WTC11 (cell line): Measurements from ENCODE around the gene GPNMB. TPM values are rescaled to one million over a fixed set of nuclear protein-coding genes. Genes with fewer than 3 reads are reported as not detected.
A peak's percentile ranks its signal among the peaks of the same experiment; 100 is the strongest.

Experiments
- ATAC-seq: fragments of 200-7000 bp; cut with Tn5 transposase; 2 replicates; pipeline ENCODE4 v1.10.0; 2021; ENCODE audit warnings: mild to moderate bottlenecking, moderate library complexity
- CTCF ChIA-PET: fragments of 300-600 bp; sonication (Branson Sonifier 250); formaldehyde crosslinking; loops from one replicate; lab custom pipeline; 2021; ENCODE audit warnings: antibody characterized with exemption; lab: Charles Lee
- POLR2A ChIA-PET: fragments of 350-600 bp; sonication (Branson Sonifier 250); formaldehyde crosslinking; loops from one replicate; lab custom pipeline; 2021; ENCODE audit warnings: antibody characterized with exemption; lab: Charles Lee
- DNase-seq: peaks from one replicate; pipeline ENCODE4 v3.0.0; 2021; ENCODE audit warnings: low spot score
- H3K27ac Mint-ChIP-seq: 2 replicates; pipeline ENCODE4 v1.8.0; 2021; ENCODE audit warnings: mixed read lengths
- H3K27me3 Mint-ChIP-seq: 2 replicates; pipeline ENCODE4 v1.8.0; 2021; ENCODE audit warnings: low read depth, mild to moderate bottlenecking, moderate library complexity, mixed read lengths
- H3K36me3 Mint-ChIP-seq: 2 replicates; pipeline ENCODE4 v1.8.0; 2021; ENCODE audit warnings: mixed read lengths
- H3K4me1 Mint-ChIP-seq: 2 replicates; pipeline ENCODE4 v1.8.0; 2022; ENCODE audit warnings: mixed read lengths
- H3K4me3 Mint-ChIP-seq: 2 replicates; pipeline ENCODE4 v1.8.0; 2021; ENCODE audit warnings: mild to moderate bottlenecking, moderate library complexity, mixed read lengths
- H3K9me3 Mint-ChIP-seq: 2 replicates; pipeline ENCODE4 v1.8.0; 2021; ENCODE audit warnings: mixed read lengths
- CDX4 ChIP-seq: fragments of 250-450 bp; sonication (Bioruptor Pico); IDR thresholded peaks from 2 replicates; pipeline ENCODE4 v1.9.0; 2021; ENCODE audit warnings: moderate library complexity, mild to moderate bottlenecking, inconsistent platforms, borderline replicate concordance
- ETV6 ChIP-seq: sonication (generic); formaldehyde crosslinking; IDR thresholded peaks from 2 replicates; pipeline ENCODE4 v1.8.1; 2022; ENCODE audit warnings: mild to moderate bottlenecking, missing genetic modification reagents
- GRHL2 ChIP-seq: fragments of 250-450 bp; sonication (Bioruptor Pico); IDR thresholded peaks from 2 replicates; pipeline ENCODE4 v1.8.0; 2022; ENCODE audit warnings: mild to moderate bottlenecking, moderate library complexity; ENCODE audit not compliant: insufficient replicate concordance, severe bottlenecking
- HMGA2 ChIP-seq: fragments of 250-450 bp; sonication (Bioruptor Pico); IDR thresholded peaks from 2 replicates; pipeline ENCODE4 v1.4.0; 2021; ENCODE audit warnings: mild to moderate bottlenecking, moderate library complexity
- JAZF1 ChIP-seq: fragments of 250-450 bp; sonication (Bioruptor Pico); IDR thresholded peaks from 2 replicates; pipeline ENCODE4 v1.9.0; 2021; ENCODE audit warnings: moderate library complexity, mild to moderate bottlenecking, inconsistent platforms
- JUN ChIP-seq: sonication (generic); formaldehyde crosslinking; IDR thresholded peaks from 2 replicates; pipeline ENCODE4 v1.8.0; 2023; ENCODE audit warnings: mild to moderate bottlenecking, missing genetic modification reagents
- OVOL2 ChIP-seq: fragments of 250-450 bp; sonication (Bioruptor Pico); IDR thresholded peaks from 2 replicates; pipeline ENCODE4 v1.9.0; 2021; ENCODE audit warnings: mild to moderate bottlenecking, borderline replicate concordance
- PRRX2 ChIP-seq: fragments of 250-450 bp; sonication (Bioruptor Pico); IDR thresholded peaks from 2 replicates; pipeline ENCODE4 v1.8.0; 2021; ENCODE audit warnings: mild to moderate bottlenecking
- ZBTB21 ChIP-seq: sonication (generic); formaldehyde crosslinking; IDR thresholded peaks from 2 replicates; pipeline ENCODE4 v1.8.1; 2023; ENCODE audit warnings: mild to moderate bottlenecking, missing genetic modification reagents, borderline replicate concordance
- ZNF121 ChIP-seq: sonication (generic); formaldehyde crosslinking; IDR thresholded peaks from 2 replicates; pipeline ENCODE4 v1.8.0; 2023; ENCODE audit warnings: missing genetic modification reagents
- ZNF671 ChIP-seq: fragments of 250-450 bp; sonication (Bioruptor Pico); IDR thresholded peaks from 2 replicates; pipeline ENCODE4 v1.8.0; 2021; ENCODE audit warnings: mild to moderate bottlenecking
- total RNA-seq: library from RNA; stranded (reverse); gene quantifications from 3 replicates; pipeline ENCODE4 v1.2.3, GENCODE V29; 2021
- TF ChIP-seq, protein P1 (sequence below): sonication (generic); formaldehyde crosslinking; IDR thresholded peaks from 2 replicates; pipeline ENCODE4 v1.8.1; 2022; ENCODE audit warnings: mild to moderate bottlenecking, missing genetic modification reagents, moderate library complexity, borderline replicate concordance
- TF ChIP-seq, protein P2 (sequence below): sonication (generic); formaldehyde crosslinking; IDR thresholded peaks from 2 replicates; pipeline ENCODE4 v1.8.0; 2023; ENCODE audit warnings: mild to moderate bottlenecking, missing genetic modification reagents
- TF ChIP-seq, protein P3 (sequence below): sonication (generic); formaldehyde crosslinking; IDR thresholded peaks from 2 replicates; pipeline ENCODE4 v1.8.0; 2022; ENCODE audit warnings: mild to moderate bottlenecking, missing genetic modification reagents
- TF ChIP-seq, protein P4 (sequence below): sonication (generic); formaldehyde crosslinking; IDR thresholded peaks from 2 replicates; pipeline ENCODE4 v1.8.0; 2022; ENCODE audit warnings: missing genetic modification reagents

The GPNMB gene
- total RNA-seq, 1 experiment from 2014 or later: 1.1 TPM

DNA sequence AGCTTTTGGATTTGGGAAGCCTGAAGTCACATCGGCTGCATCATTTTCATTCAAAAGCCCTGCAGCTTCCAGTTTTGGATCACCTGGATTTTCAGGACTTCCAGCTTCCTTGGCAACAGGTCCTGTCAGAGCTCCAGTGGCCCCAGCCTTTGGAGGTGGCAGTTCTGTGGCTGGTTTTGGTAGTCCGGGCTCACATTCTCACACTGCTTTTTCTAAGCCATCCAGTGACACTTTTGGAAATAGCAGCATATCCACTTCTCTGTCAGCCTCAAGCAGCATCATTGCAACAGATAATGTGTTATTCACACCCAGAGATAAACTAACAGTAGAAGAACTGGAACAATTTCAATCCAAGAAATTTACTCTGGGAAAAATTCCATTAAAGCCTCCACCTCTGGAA lies 46.2 kb upstream of the GPNMB start:
- CTCF ChIA-PET: interaction anchor here (0.6 to 1.0 kb wide), 2 partner anchors 43 to 528 kb away, joined by 3 to 4 read pairs; no protein-coding TSS in a partner anchor
- H3K9me3 Mint-ChIP-seq: no peaks in the 10 kb centered on the region
- peaks cover under 1% of the 10 kb centered on the region; the same call in 1 of the 2 replicates for H3K4me1 Mint-ChIP-seq
- TF ChIP-seq HMGA2 (CRISPR knock-in tag): no peak
- no peak for TF ChIP-seq JUN (CRISPR knock-in tag)
- TF ChIP-seq, protein P1, sequence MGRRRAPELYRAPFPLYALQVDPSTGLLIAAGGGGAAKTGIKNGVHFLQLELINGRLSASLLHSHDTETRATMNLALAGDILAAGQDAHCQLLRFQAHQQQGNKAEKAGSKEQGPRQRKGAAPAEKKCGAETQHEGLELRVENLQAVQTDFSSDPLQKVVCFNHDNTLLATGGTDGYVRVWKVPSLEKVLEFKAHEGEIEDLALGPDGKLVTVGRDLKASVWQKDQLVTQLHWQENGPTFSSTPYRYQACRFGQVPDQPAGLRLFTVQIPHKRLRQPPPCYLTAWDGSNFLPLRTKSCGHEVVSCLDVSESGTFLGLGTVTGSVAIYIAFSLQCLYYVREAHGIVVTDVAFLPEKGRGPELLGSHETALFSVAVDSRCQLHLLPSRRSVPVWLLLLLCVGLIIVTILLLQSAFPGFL: no peak
- no peak for TF ChIP-seq ZNF121 (CRISPR knock-in tag)
- no peak for TF ChIP-seq OVOL2 (CRISPR knock-in tag)
- no peak for ATAC-seq
- POLR2A ChIA-PET: no interaction called here
- no peaks in the 10 kb centered on the region for H3K27me3 Mint-ChIP-seq
- H3K36me3 Mint-ChIP-seq: peaks cover 47% of the 10 kb centered on the region
- DNase-seq: no peak
- no peak overlapping the region for H3K27ac Mint-ChIP-seq
- H3K4me3 Mint-ChIP-seq: no peak overlapping the region

DNA sequence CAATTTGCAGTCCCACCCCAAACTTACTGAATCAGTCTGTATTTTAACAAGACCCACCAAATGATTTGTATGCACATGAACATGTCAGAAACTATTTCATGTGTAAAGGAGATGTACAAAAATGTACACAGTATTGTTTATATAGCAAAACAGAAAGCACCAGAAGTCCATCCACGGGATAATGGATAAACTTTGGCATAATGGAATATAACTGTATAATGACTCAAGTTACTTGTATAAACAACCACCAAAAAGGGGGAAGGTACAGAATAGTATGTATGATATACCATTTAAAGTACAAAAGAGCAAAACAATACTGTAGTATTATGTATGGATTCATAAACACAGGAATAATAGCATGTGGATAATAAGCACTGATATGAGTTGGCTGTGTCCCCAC lies 42.3 kb upstream of the GPNMB start:
- DNase-seq (no peak), ATAC-seq (no peak)
- Mint-ChIP-seq H3K27me3 (no peaks in the 10 kb centered on the region), H3K4me1 (peaks cover 5% of the 10 kb centered on the region; the same call in 1 of the 2 replicates), H3K36me3 (peaks cover 26% of the 10 kb centered on the region), H3K9me3 (no peaks in the 10 kb centered on the region), H3K27ac (no peak overlapping the region), H3K4me3 (no peak overlapping the region)
- CTCF ChIA-PET: no interaction called here
- TF ChIP-seq, protein P2, sequence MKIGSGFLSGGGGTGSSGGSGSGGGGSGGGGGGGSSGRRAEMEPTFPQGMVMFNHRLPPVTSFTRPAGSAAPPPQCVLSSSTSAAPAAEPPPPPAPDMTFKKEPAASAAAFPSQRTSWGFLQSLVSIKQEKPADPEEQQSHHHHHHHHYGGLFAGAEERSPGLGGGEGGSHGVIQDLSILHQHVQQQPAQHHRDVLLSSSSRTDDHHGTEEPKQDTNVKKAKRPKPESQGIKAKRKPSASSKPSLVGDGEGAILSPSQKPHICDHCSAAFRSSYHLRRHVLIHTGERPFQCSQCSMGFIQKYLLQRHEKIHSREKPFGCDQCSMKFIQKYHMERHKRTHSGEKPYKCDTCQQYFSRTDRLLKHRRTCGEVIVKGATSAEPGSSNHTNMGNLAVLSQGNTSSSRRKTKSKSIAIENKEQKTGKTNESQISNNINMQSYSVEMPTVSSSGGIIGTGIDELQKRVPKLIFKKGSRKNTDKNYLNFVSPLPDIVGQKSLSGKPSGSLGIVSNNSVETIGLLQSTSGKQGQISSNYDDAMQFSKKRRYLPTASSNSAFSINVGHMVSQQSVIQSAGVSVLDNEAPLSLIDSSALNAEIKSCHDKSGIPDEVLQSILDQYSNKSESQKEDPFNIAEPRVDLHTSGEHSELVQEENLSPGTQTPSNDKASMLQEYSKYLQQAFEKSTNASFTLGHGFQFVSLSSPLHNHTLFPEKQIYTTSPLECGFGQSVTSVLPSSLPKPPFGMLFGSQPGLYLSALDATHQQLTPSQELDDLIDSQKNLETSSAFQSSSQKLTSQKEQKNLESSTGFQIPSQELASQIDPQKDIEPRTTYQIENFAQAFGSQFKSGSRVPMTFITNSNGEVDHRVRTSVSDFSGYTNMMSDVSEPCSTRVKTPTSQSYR (CRISPR knock-in tag): no peak
- TF ChIP-seq, protein P3, sequence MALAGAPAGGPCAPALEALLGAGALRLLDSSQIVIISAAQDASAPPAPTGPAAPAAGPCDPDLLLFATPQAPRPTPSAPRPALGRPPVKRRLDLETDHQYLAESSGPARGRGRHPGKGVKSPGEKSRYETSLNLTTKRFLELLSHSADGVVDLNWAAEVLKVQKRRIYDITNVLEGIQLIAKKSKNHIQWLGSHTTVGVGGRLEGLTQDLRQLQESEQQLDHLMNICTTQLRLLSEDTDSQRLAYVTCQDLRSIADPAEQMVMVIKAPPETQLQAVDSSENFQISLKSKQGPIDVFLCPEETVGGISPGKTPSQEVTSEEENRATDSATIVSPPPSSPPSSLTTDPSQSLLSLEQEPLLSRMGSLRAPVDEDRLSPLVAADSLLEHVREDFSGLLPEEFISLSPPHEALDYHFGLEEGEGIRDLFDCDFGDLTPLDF: no peak
- TF ChIP-seq, protein P4, sequence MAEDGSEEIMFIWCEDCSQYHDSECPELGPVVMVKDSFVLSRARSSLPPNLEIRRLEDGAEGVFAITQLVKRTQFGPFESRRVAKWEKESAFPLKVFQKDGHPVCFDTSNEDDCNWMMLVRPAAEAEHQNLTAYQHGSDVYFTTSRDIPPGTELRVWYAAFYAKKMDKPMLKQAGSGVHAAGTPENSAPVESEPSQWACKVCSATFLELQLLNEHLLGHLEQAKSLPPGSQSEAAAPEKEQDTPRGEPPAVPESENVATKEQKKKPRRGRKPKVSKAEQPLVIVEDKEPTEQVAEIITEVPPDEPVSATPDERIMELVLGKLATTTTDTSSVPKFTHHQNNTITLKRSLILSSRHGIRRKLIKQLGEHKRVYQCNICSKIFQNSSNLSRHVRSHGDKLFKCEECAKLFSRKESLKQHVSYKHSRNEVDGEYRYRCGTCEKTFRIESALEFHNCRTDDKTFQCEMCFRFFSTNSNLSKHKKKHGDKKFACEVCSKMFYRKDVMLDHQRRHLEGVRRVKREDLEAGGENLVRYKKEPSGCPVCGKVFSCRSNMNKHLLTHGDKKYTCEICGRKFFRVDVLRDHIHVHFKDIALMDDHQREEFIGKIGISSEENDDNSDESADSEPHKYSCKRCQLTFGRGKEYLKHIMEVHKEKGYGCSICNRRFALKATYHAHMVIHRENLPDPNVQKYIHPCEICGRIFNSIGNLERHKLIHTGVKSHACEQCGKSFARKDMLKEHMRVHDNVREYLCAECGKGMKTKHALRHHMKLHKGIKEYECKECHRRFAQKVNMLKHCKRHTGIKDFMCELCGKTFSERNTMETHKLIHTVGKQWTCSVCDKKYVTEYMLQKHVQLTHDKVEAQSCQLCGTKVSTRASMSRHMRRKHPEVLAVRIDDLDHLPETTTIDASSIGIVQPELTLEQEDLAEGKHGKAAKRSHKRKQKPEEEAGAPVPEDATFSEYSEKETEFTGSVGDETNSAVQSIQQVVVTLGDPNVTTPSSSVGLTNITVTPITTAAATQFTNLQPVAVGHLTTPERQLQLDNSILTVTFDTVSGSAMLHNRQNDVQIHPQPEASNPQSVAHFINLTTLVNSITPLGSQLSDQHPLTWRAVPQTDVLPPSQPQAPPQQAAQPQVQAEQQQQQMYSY: no peak
- TF ChIP-seq ETV6 (CRISPR knock-in tag): no peak
- no peak for TF ChIP-seq PRRX2 (CRISPR knock-in tag)
- no peak for TF ChIP-seq JAZF1 (CRISPR knock-in tag)
- POLR2A ChIA-PET: no interaction called here

DNA sequence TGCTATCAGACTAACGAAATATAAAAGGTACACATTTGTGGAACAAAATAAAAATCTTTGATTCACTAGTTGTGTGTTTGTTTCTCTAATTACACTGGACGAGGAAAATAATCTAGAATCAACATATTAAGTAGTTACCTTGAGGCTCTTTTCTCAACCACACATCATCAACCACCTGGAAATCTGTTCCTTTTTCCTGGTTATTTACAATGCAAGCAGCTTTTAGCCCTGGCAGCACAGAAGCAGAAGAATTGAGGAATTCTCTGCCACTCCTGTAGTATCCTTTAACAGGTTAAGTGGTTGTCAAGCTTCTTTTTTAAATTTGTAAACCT lies 41.0 kb upstream of the GPNMB start:
- DNase-seq (no peak), ATAC-seq (no peak)
- H3K4me3 Mint-ChIP-seq: peak overlapping the region; percentile 52
- POLR2A ChIA-PET: interaction anchor here (1.3 kb wide), 1 partner anchor 269 kb away, joined by 4 read pairs; no protein-coding TSS in a partner anchor
- no peak overlapping the region for H3K27ac Mint-ChIP-seq
- H3K9me3 Mint-ChIP-seq: no peaks in the 10 kb centered on the region
- H3K36me3 Mint-ChIP-seq: peaks cover 12% of the 10 kb centered on the region
- no peaks in the 10 kb centered on the region for H3K27me3 Mint-ChIP-seq
- H3K4me1 Mint-ChIP-seq: peaks cover 5% of the 10 kb centered on the region; the same call in 1 of the 2 replicates
- no peak for TF ChIP-seq ZBTB21
- no peak for TF ChIP-seq CDX4 (CRISPR knock-in tag)
- TF ChIP-seq ZNF671 (CRISPR knock-in tag): no peak
- no peak for TF ChIP-seq JUN (CRISPR knock-in tag)
- TF ChIP-seq GRHL2 (CRISPR knock-in tag): no peak
- CTCF ChIA-PET: interaction anchor here (0.9 to 1.7 kb wide), 2 partner anchors 67 to 105 kb away, joined by 4 to 7 read pairs; no protein-coding TSS in a partner anchor
